AG04449 (cell line): ENCODE results near the gene NRIP1.

Experiments
- CTCF ChIA-PET: fragments of 350-600 bp; formaldehyde crosslinking; extraction: SDS; loops from one replicate; lab custom pipeline; 2021; ENCODE audit warnings: antibody characterized with exemption; lab: Yijun Ruan, JAX
- POLR2A ChIA-PET: fragments of 400-600, 350-600 bp; formaldehyde crosslinking; extraction: SDS; loops from one replicate; lab custom pipeline; 2020; ENCODE audit warnings: antibody characterized with exemption, inconsistent platforms; lab: Yijun Ruan, JAX
- DNase-seq: peaks from one replicate; pipeline ENCODE4 v3.0.0-alpha.2; 2010; ENCODE audit warnings: low read depth, low spot score
- H3K4me3 ChIP-seq: 2 replicates; pipeline ENCODE4 v1.5.1; 2011; ENCODE audit warnings: low read depth, mild to moderate bottlenecking, control low read depth, low read length
- CTCF ChIP-seq: IDR thresholded peaks from one replicate; pipeline ENCODE4 v1.5.1; 2011; ENCODE audit warnings: mild to moderate bottlenecking, moderate library complexity, low read length, control low read depth, inconsistent platforms; ENCODE audit not compliant: insufficient read depth; ENCODE audit errors: missing control alignments

Gene NRIP1, protein sequence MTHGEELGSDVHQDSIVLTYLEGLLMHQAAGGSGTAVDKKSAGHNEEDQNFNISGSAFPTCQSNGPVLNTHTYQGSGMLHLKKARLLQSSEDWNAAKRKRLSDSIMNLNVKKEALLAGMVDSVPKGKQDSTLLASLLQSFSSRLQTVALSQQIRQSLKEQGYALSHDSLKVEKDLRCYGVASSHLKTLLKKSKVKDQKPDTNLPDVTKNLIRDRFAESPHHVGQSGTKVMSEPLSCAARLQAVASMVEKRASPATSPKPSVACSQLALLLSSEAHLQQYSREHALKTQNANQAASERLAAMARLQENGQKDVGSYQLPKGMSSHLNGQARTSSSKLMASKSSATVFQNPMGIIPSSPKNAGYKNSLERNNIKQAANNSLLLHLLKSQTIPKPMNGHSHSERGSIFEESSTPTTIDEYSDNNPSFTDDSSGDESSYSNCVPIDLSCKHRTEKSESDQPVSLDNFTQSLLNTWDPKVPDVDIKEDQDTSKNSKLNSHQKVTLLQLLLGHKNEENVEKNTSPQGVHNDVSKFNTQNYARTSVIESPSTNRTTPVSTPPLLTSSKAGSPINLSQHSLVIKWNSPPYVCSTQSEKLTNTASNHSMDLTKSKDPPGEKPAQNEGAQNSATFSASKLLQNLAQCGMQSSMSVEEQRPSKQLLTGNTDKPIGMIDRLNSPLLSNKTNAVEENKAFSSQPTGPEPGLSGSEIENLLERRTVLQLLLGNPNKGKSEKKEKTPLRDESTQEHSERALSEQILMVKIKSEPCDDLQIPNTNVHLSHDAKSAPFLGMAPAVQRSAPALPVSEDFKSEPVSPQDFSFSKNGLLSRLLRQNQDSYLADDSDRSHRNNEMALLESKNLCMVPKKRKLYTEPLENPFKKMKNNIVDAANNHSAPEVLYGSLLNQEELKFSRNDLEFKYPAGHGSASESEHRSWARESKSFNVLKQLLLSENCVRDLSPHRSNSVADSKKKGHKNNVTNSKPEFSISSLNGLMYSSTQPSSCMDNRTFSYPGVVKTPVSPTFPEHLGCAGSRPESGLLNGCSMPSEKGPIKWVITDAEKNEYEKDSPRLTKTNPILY (N-terminal part only)

GRCh38 chr21:15064576-15065391 is at the start of gene NRIP1:
Gene NRIP1 (minus strand): TSS chr21:15065000. CDS start chr21:14968192, 96,808 bp downstream.
- no peak for TF ChIP-seq CTCF
- CTCF ChIA-PET, result interaction anchor here (1.0 to 1.9 kb wide), 7 partner anchors 9 to 226 kb away, joined by 3 to 10 read pairs (median 3); no protein-coding TSS in a partner anchor
- peak; percentile 37 for DNase-seq
- POLR2A ChIA-PET, result interaction anchor here (0.6 to 1.4 kb wide), 10 partner anchors 25 to 398 kb away, joined by 3 to 6 read pairs (median 4); no protein-coding TSS in a partner anchor
- H3K4me3 ChIP-seq, result peak within 1 kb of the TSS; percentile 77

- ChIA-PET POLR2A (no interaction called here), CTCF (no interaction called here)
- no peak overlapping the region for H3K4me3 ChIP-seq
- no peak for TF ChIP-seq CTCF
- DNase-seq, result no peak
Measured at GRCh38 chr21:15112858-15113257, 48.1 kb upstream of the NRIP1 start.

GRCh38 chr21:15108801-15109200 is 44.0 kb upstream of the NRIP1 start:
- H3K4me3 ChIP-seq, result no peak overlapping the region
- POLR2A ChIA-PET, result no interaction called here
- CTCF ChIA-PET, result no interaction called here
- TF ChIP-seq CTCF, result no peak
- DNase-seq, result no peak

DNA sequence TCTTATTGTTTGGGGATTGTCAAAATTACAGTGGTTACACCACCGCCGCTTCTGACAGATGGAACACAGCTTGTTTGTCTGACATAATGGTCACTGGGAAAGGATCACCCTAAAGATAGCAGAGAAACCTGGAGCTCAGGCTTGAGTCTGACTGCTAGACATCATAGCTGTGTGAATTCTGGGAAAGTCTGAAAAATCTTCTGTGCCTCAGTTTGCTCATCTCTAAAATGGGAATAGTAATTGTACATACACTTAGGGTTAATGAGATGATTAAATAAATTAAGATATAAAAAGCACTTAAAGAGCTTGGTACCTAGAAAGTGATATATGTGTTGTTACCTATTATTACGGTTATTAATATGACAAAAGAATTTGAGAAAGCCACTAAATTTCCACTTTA is 39.7 kb upstream of the NRIP1 start:
- no peak for DNase-seq
- ChIA-PET CTCF (no interaction called here), POLR2A (no interaction called here)
- no peak overlapping the region for H3K4me3 ChIP-seq
- TF ChIP-seq CTCF, result no peak

DNA sequence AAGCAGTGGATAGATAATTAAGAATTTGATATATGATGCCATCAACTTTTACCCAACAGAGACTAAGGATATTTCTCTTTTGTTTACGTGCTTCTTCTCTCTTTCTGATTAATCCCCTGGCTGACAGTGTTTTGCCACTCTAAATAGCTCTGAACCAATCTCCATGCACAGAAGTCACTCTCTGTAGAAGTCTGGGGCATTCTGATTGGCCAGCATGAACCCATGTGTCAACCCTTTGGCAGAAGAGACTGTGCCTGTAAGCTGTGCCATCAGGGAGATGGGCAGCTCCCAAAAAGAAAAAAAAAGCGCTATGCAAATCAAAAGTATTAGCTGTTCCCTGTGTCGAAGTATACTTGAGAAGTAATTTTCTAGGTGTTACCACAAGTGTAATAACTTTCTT is 34.1 kb upstream of the NRIP1 start:
- H3K4me3 ChIP-seq, result no peak overlapping the region
- no peak for DNase-seq
- ChIA-PET CTCF (no interaction called here), POLR2A (no interaction called here)
- no peak for TF ChIP-seq CTCF
